Activated B cell treated with CpG ODN at 0.5 μM for 24 hours (primary cell): ENCODE results near the gene ENDOD1. TPM values are rescaled to one million over a fixed set of nuclear protein-coding genes. Genes with fewer than 3 reads are reported as not detected.
A peak's percentile ranks its signal among the peaks of the same experiment; 100 is the strongest.

ENCODE experiments used
- ATAC-seq: fragments of 200-7000 bp; cut with Tn5 transposase; one replicate; pipeline ENCODE4 v1.10.0; 2021; ENCODE audit warnings: low read depth, mild to moderate bottlenecking, moderate library complexity
- CTCF ChIA-PET: fragments of 350-600 bp; sonication (Branson Sonifier 250); formaldehyde crosslinking; loops from one replicate; lab custom pipeline; 2021; ENCODE audit warnings: antibody characterized with exemption; lab: Charles Lee
- POLR2A ChIA-PET: fragments of 350-600 bp; sonication (Branson Sonifier 250); formaldehyde crosslinking; loops from one replicate; lab custom pipeline; 2021; ENCODE audit warnings: antibody characterized with exemption; lab: Charles Lee
- DNase-seq: peaks from one replicate; pipeline ENCODE4 v3.0.0; 2022
- H3K27ac Mint-ChIP-seq: one replicate; pipeline ENCODE4 v1.8.0; 2020; ENCODE audit warnings: mixed read lengths
- H3K27me3 Mint-ChIP-seq: one replicate; pipeline ENCODE4 v1.8.0; 2021; ENCODE audit warnings: mixed read lengths
- H3K36me3 Mint-ChIP-seq: one replicate; pipeline ENCODE4 v1.8.0; 2021; ENCODE audit warnings: low read depth, mixed read lengths
- H3K4me1 Mint-ChIP-seq: one replicate; pipeline ENCODE4 v1.8.0; 2021; ENCODE audit warnings: mixed read lengths
- H3K4me3 Mint-ChIP-seq: one replicate; pipeline ENCODE4 v1.8.0; 2020; ENCODE audit warnings: mild to moderate bottlenecking, mixed read lengths
- H3K9me3 Mint-ChIP-seq: one replicate; pipeline ENCODE4 v1.8.0; 2020; ENCODE audit warnings: mixed read lengths
- CTCF ChIP-seq: fragments of 200-600 bp; IDR thresholded peaks from one replicate; pipeline ENCODE4 v1.8.0; 2022; ENCODE audit warnings: antibody characterized with exemption, mild to moderate bottlenecking
- intact Hi-C: fragments of 100-400 bp; cut with micrococcal nuclease; formaldehyde crosslinking; loops from one replicate; pipeline ENCODE4 v1.15.1; 2024
- total RNA-seq: library from RNA; stranded (reverse); gene quantifications from 2 replicates; pipeline ENCODE4 v1.2.3, GENCODE V29; 2022

The ENDOD1 gene
- total RNA-seq, 1 donor from 2014 or later: 9.8 TPM

GRCh38 chr11:95148938-95149337, 59.3 kb downstream of the ENDOD1 start:
- POLR2A ChIA-PET: interaction anchor here (0.7 to 8.5 kb wide), 6 partner anchors 59 to 641 kb away, joined by 3 to 68 read pairs (median 6); partner anchors contain the start of genes CEP57, ENDOD1, FAM76B and SRSF8
- no peak overlapping the region for H3K4me3 Mint-ChIP-seq
- intact Hi-C loops: no loop called here
- no peak for TF ChIP-seq CTCF
- peaks cover 5% of the 10 kb centered on the region for H3K27me3 Mint-ChIP-seq
- peaks cover 30% of the 10 kb centered on the region for H3K4me1 Mint-ChIP-seq
- H3K27ac Mint-ChIP-seq: no peak overlapping the region
- DNase-seq: no peak
- ATAC-seq: no peak
- CTCF ChIA-PET: interaction anchor here (1.1 to 12.9 kb wide), 3 partner anchors 59 to 558 kb away, joined by 5 to 305 read pairs (median 91); partner anchors contain the start of genes ENDOD1 and SRSF8
- no peaks in the 10 kb centered on the region for H3K9me3 Mint-ChIP-seq
- peaks cover 3% of the 10 kb centered on the region for H3K36me3 Mint-ChIP-seq

- peaks cover 3% of the 10 kb centered on the region for H3K36me3 Mint-ChIP-seq
These were observed 60.2 kb downstream of the ENDOD1 start for GRCh38 chr11:95149651-95150364.

GRCh38 chr11:95150956-95151684, 61.5 kb downstream of the ENDOD1 start:
- no peak for TF ChIP-seq CTCF
- Mint-ChIP-seq H3K4me1 (peaks cover 38% of the 10 kb centered on the region), H3K4me3 (peak overlapping the region; percentile 89), H3K36me3 (peaks cover 3% of the 10 kb centered on the region), H3K27me3 (no peaks in the 10 kb centered on the region), H3K27ac (peak overlapping the region; percentile 93), H3K9me3 (no peaks in the 10 kb centered on the region)
- DNase-seq (peak; percentile 78), ATAC-seq (peak; percentile 90)
- CTCF ChIA-PET: interaction anchor here (0.8 to 12.9 kb wide), 17 partner anchors 11 to 1256 kb away, joined by 3 to 305 read pairs (median 4); partner anchors contain the start of genes ENDOD1, FAM76B and SRSF8
- POLR2A ChIA-PET: interaction anchor here (0.8 to 8.5 kb wide), 16 partner anchors 43 to 642 kb away, joined by 3 to 83 read pairs (median 8); partner anchors contain the start of genes CEP57, CWC15, ENDOD1 and FAM76B
- intact Hi-C loops: loop anchor here (1.0 to 10.0 kb wide), 18 partner anchors 55 to 1276 kb away; partner anchors contain the start of genes CWC15, ENDOD1, FAM76B and KDM4D

More at GRCh38 chr11:95149651-95150364, 60.2 kb downstream of the ENDOD1 start:
- H3K27ac Mint-ChIP-seq: peak overlapping the region; percentile 93
- DNase-seq (no peak), ATAC-seq (no peak)
- POLR2A ChIA-PET: interaction anchor here (0.6 to 8.5 kb wide), 10 partner anchors 42 to 640 kb away, joined by 3 to 83 read pairs (median 7); partner anchors contain the start of genes CEP57, CWC15, ENDOD1 and FAM76B
- TF ChIP-seq CTCF: no peak
- peaks cover 38% of the 10 kb centered on the region for H3K4me1 Mint-ChIP-seq
- H3K4me3 Mint-ChIP-seq: peak overlapping the region; percentile 89
- CTCF ChIA-PET: interaction anchor here (0.8 to 12.9 kb wide), 5 partner anchors 57 to 615 kb away, joined by 4 to 305 read pairs (median 91); partner anchors contain the start of genes ENDOD1 and SRSF8
- no peaks in the 10 kb centered on the region for H3K9me3 Mint-ChIP-seq
- intact Hi-C loops: loop anchor here (2.0 to 10.0 kb wide), 8 partner anchors 147 to 1277 kb away; partner anchors contain the start of gene MTMR2
- H3K27me3 Mint-ChIP-seq: peaks cover 2% of the 10 kb centered on the region

GRCh38 chr11:95152876-95153856, 63.5 kb downstream of the ENDOD1 start:
- ATAC-seq: peak; percentile 7
- peak overlapping the region; percentile 93 for H3K27ac Mint-ChIP-seq
- intact Hi-C loops: loop anchor here (5.0 to 10.0 kb wide), 5 partner anchors 144 to 1102 kb away; partner anchors contain the start of gene MTMR2
- ChIA-PET POLR2A (interaction anchor here (0.7 to 8.5 kb wide), 18 partner anchors 59 to 1190 kb away, joined by 3 to 83 read pairs (median 5); partner anchors contain the start of genes ENDOD1, FAM76B, SESN3 and SRSF8), CTCF (interaction anchor here (0.9 to 12.9 kb wide), 21 partner anchors 9 to 1190 kb away, joined by 3 to 305 read pairs (median 4); partner anchors contain the start of genes FAM76B, MAML2 and SRSF8)
- no peak for TF ChIP-seq CTCF
- H3K9me3 Mint-ChIP-seq: no peaks in the 10 kb centered on the region
- H3K36me3 Mint-ChIP-seq: peaks cover 3% of the 10 kb centered on the region
- H3K4me1 Mint-ChIP-seq: peaks cover 38% of the 10 kb centered on the region
- H3K4me3 Mint-ChIP-seq: peak overlapping the region; percentile 89
- DNase-seq: no peak
- H3K27me3 Mint-ChIP-seq: no peaks in the 10 kb centered on the region
